T-helper 22 cell (primary cell): ENCODE measurements around the gene ARFGAP1.

Experiments used
- DNase-seq: peaks from one replicate; pipeline ENCODE4 v3.0.0-alpha.2; 2020; ENCODE audit warnings: low read depth

ARFGAP1 gene

GRCh38 chr20:63272105-63273058 is at the start of gene ARFGAP1:
Gene ARFGAP1, plus strand, starts transcription at chr20:63272813. Its CDS starts 2,768 bp downstream, at chr20:63275581.
- peak; percentile 78 for DNase-seq

- no peak for DNase-seq
Observed at GRCh38 chr20:63223121-63223825, 49.3 kb upstream of the ARFGAP1 start.

GRCh38 chr20:63223826-63224207 is 48.8 kb upstream of the ARFGAP1 start:
- DNase-seq, result no peak

GRCh38 chr20:63224412-63225081 is 48.1 kb upstream of the ARFGAP1 start:
- no peak for DNase-seq

- DNase-seq, result no peak
Observed at GRCh38 chr20:63225082-63225454, 47.5 kb upstream of the ARFGAP1 start.

- no peak for DNase-seq
Observed at GRCh38 chr20:63226042-63226943, 46.3 kb upstream of the ARFGAP1 start.

GRCh38 chr20:63227260-63227659 is 45.4 kb upstream of the ARFGAP1 start:
- no peak for DNase-seq

- DNase-seq, result no peak
Observed at GRCh38 chr20:63228806-63229205, 43.8 kb upstream of the ARFGAP1 start.

GRCh38 chr20:63230800-63231268 is 41.8 kb upstream of the ARFGAP1 start:
- no peak for DNase-seq

GRCh38 chr20:63232235-63233060 is 40.2 kb upstream of the ARFGAP1 start:
- no peak for DNase-seq

- no peak for DNase-seq
Observed at GRCh38 chr20:63233061-63233344, 39.6 kb upstream of the ARFGAP1 start.

GRCh38 chr20:63233924-63234323 is 38.7 kb upstream of the ARFGAP1 start:
- DNase-seq, result no peak

GRCh38 chr20:63234693-63235398 is 37.8 kb upstream of the ARFGAP1 start:
- no peak for DNase-seq

- DNase-seq, result no peak
Observed at GRCh38 chr20:63235399-63235983, 37.1 kb upstream of the ARFGAP1 start, which contains the start of gene BIRC7. Gene BIRC7, plus strand, starts transcription at chr20:63235905. Its CDS starts 192 bp downstream, at chr20:63236097.

GRCh38 chr20:63236116-63236837 is 36.3 kb upstream of the ARFGAP1 start:
- DNase-seq, result no peak

GRCh38 chr20:63238031-63238430 is 34.6 kb upstream of the ARFGAP1 start:
- no peak for DNase-seq

- DNase-seq, result no peak
Observed at GRCh38 chr20:63238514-63239125, 34.0 kb upstream of the ARFGAP1 start.

GRCh38 chr20:63239431-63239830 is 33.2 kb upstream of the ARFGAP1 start:
- no peak for DNase-seq
